DND-41 (cell line): ENCODE data around the gene OR5L1.

ENCODE experiments used
- ATAC-seq: fragments of 200-7000 bp; cut with Tn5 transposase; 3 replicates; pipeline ENCODE4 v1.9.1; 2021; ENCODE audit warnings: low read depth; ENCODE audit not compliant: insufficient read depth
- DNase-seq: peaks from one replicate; pipeline ENCODE4 v3.0.0-alpha.2; 2020
- H2AFZ ChIP-seq: 2 replicates; pipeline ENCODE4 v1.6.0; 2012; ENCODE audit warnings: low read depth, low read length
- H3K27ac ChIP-seq: 2 replicates; pipeline ENCODE4 v1.5.1; 2012; ENCODE audit warnings: low read length, inconsistent platforms
- H3K27me3 ChIP-seq: fragments of 200-600 bp; sonication (generic); 2 replicates; pipeline ENCODE4 v1.6.0; 2012; ENCODE audit warnings: low read length, mild to moderate bottlenecking, inconsistent platforms; ENCODE audit not compliant: insufficient read depth, poor library complexity
- H3K36me3 ChIP-seq: 2 replicates; pipeline ENCODE4 v1.5.1; 2012; ENCODE audit warnings: low read length, inconsistent platforms; ENCODE audit not compliant: insufficient read depth
- H3K4me1 ChIP-seq: 2 replicates; pipeline ENCODE4 v1.5.1; 2012; ENCODE audit warnings: mild to moderate bottlenecking, low read length; ENCODE audit not compliant: insufficient read depth
- H3K4me2 ChIP-seq: 2 replicates; pipeline ENCODE4 v1.6.0; 2012; ENCODE audit warnings: mild to moderate bottlenecking, moderate library complexity, low read length, inconsistent platforms; ENCODE audit not compliant: insufficient read depth
- H3K4me3 ChIP-seq, 2 experiments: fragments of 200-600 bp in 1 of 2; shearing (Covaris generic) in 1 of 2; 2 replicates each; pipeline ENCODE4 v1.5.1; 2012 to 2016; ENCODE audit warnings: inconsistent platforms in 2 of 2, low read length in 2 of 2, mild to moderate bottlenecking in 2 of 2, low read depth in 1 of 2, moderate library complexity in 1 of 2
- H3K79me2 ChIP-seq: 2 replicates; pipeline ENCODE4 v1.6.0; 2012; ENCODE audit warnings: low read length, inconsistent platforms; ENCODE audit not compliant: insufficient read depth
- H3K9ac ChIP-seq: 2 replicates; pipeline ENCODE4 v1.6.0; 2012; ENCODE audit warnings: low read depth, mild to moderate bottlenecking, inconsistent platforms, low read length, moderate library complexity
- H3K9me3 ChIP-seq: 2 replicates; pipeline ENCODE4 v1.5.1; 2012; ENCODE audit warnings: low read length, moderate library complexity, mild to moderate bottlenecking, inconsistent platforms; ENCODE audit not compliant: insufficient read depth, severe bottlenecking
- H4K20me1 ChIP-seq: 2 replicates; pipeline ENCODE4 v1.6.0; 2012; ENCODE audit warnings: low read length; ENCODE audit not compliant: insufficient read depth
- TF ChIP-seq, protein P1 (sequence below): IDR thresholded peaks from 2 replicates; pipeline ENCODE4 v1.5.1; 2012; ENCODE audit warnings: borderline replicate concordance, low read length, moderate library complexity, mild to moderate bottlenecking; ENCODE audit not compliant: poor library complexity, severe bottlenecking; ENCODE audit errors: extremely low read depth

The OR5L1 gene

GRCh38 chr11:55854704-55855103 is 43.5 kb downstream of the OR5L1 start:
- Histone ChIP-seq H3K4me3 (no peak overlapping the region), H3K36me3 (no peaks in the 10 kb centered on the region), H3K27ac (no peak overlapping the region), H3K4me2 (no peak overlapping the region), H3K9me3 (no peaks in the 10 kb centered on the region), H3K9ac (no peak overlapping the region), H3K27me3 (no peaks in the 10 kb centered on the region), H3K79me2 (no peaks in the 10 kb centered on the region), H4K20me1 (no peaks in the 10 kb centered on the region), H3K4me1 (no peaks in the 10 kb centered on the region), H2AFZ (no peak overlapping the region)
- TF ChIP-seq, protein P1, sequence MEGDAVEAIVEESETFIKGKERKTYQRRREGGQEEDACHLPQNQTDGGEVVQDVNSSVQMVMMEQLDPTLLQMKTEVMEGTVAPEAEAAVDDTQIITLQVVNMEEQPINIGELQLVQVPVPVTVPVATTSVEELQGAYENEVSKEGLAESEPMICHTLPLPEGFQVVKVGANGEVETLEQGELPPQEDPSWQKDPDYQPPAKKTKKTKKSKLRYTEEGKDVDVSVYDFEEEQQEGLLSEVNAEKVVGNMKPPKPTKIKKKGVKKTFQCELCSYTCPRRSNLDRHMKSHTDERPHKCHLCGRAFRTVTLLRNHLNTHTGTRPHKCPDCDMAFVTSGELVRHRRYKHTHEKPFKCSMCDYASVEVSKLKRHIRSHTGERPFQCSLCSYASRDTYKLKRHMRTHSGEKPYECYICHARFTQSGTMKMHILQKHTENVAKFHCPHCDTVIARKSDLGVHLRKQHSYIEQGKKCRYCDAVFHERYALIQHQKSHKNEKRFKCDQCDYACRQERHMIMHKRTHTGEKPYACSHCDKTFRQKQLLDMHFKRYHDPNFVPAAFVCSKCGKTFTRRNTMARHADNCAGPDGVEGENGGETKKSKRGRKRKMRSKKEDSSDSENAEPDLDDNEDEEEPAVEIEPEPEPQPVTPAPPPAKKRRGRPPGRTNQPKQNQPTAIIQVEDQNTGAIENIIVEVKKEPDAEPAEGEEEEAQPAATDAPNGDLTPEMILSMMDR, result no peak
- no peak for ATAC-seq
- DNase-seq, result no peak
